GM06990 (cell line): Measurements from ENCODE around the gene SLC6A3.
"Not testable (repeated sequence)": the region's sequence is repeated elsewhere in the genome, so short reads cannot be mapped to it uniquely, and the experiment has no call there.

Experiments used
- DNase-seq: peaks from one replicate; pipeline ENCODE4 v3.0.0-alpha.2; 2011; ENCODE audit not compliant: insufficient read length; ENCODE audit errors: extremely low read depth
- H3K27me3 ChIP-seq: replicated peaks from 2 replicates; pipeline ENCODE4 v1.6.0; 2011; ENCODE audit warnings: low read length; ENCODE audit not compliant: control insufficient read depth, insufficient read depth
- H3K36me3 ChIP-seq: 2 replicates; pipeline ENCODE4 v1.5.1; 2011; ENCODE audit warnings: low read length; ENCODE audit not compliant: control insufficient read depth, insufficient read depth
- H3K4me3 ChIP-seq: replicated peaks from 2 replicates; pipeline ENCODE4 v1.5.1; 2011; ENCODE audit warnings: low read depth, mild to moderate bottlenecking, control low read depth, low read length
- CTCF ChIP-seq: IDR thresholded peaks from 2 replicates; pipeline ENCODE4 v1.5.1; 2011; ENCODE audit warnings: low read length, control low read depth, mild to moderate bottlenecking, inconsistent platforms; ENCODE audit not compliant: insufficient read depth, poor library complexity, severe bottlenecking

SLC6A3 gene

GRCh38 chr5:1476967-1477310, 31.7 kb upstream of the SLC6A3 start:
- Histone ChIP-seq H3K36me3 (peaks cover 54% of the 10 kb centered on the region), H3K4me3 (no peak overlapping the region), H3K27me3 (no peaks in the 10 kb centered on the region)
- no peak for TF ChIP-seq CTCF
- DNase-seq, result peak; percentile 6

- Histone ChIP-seq H3K27me3 (no peaks in the 10 kb centered on the region), H3K4me3 (no peak overlapping the region), H3K36me3 (peaks cover 58% of the 10 kb centered on the region)
- peak; percentile 8 for DNase-seq
- TF ChIP-seq CTCF, result no peak
Observed at GRCh38 chr5:1476181-1476966, 31.1 kb upstream of the SLC6A3 start.

- not testable (repeated sequence) for H3K27me3 ChIP-seq, DNase-seq
- H3K36me3 ChIP-seq, result peaks cover 60% of the 10 kb centered on the region
Observed at GRCh38 chr5:1475544-1475900, 30.3 kb upstream of the SLC6A3 start.

GRCh38 chr5:1474866-1475543, 29.8 kb upstream of the SLC6A3 start:
- DNase-seq, result no peak
- no peak for TF ChIP-seq CTCF
- peaks cover 65% of the 10 kb centered on the region for H3K36me3 ChIP-seq
- no peak overlapping the region for H3K4me3 ChIP-seq
- no peaks in the 10 kb centered on the region for H3K27me3 ChIP-seq

More at GRCh38 chr5:1475544-1475900, 30.3 kb upstream of the SLC6A3 start:
- H3K4me3 ChIP-seq, result not testable (repeated sequence)

GRCh38 chr5:1474183-1474839, 29.1 kb upstream of the SLC6A3 start:
- H3K27me3 ChIP-seq, result no peaks in the 10 kb centered on the region
- H3K36me3 ChIP-seq, result peaks cover 64% of the 10 kb centered on the region

More at GRCh38 chr5:1474183-1474839, 29.1 kb upstream of the SLC6A3 start:
- no peak for DNase-seq
- no peak overlapping the region for H3K4me3 ChIP-seq
- TF ChIP-seq CTCF, result no peak
